Gastroesophageal sphincter (tissue), 4 donors: ENCODE data around the gene CCL22. TPM values are rescaled to one million over a fixed set of nuclear protein-coding genes. Genes with fewer than 3 reads are reported as not detected.

Experiments used
- ATAC-seq: fragments of 150-250 bp; one replicate; pipeline ENCODE4 v1.9.1; 2016; ENCODE audit warnings: mild to moderate bottlenecking, moderate library complexity
- H3K27ac ChIP-seq, 4 donors: fragments of 200-600 bp; sonication (generic) in 3 of 4; 1 replicate in 3 of 4; 2 replicates in 1 of 4; pipeline ENCODE4 v1.5.1; 2016 to 2019
- H3K27me3 ChIP-seq: fragments of 200-600 bp; sonication (generic); one replicate; pipeline ENCODE4 v1.5.1; 2019
- H3K36me3 ChIP-seq, 2 donors: fragments of 200-600 bp; sonication (generic); one replicate each; pipeline ENCODE4 v1.5.1; 2019; ENCODE audit warnings: control low read depth in 1 of 2
- H3K4me1 ChIP-seq, 3 donors: fragments of 200-600 bp; sonication (generic); 1 replicate in 2 of 3; 2 replicates in 1 of 3; pipeline ENCODE4 v1.5.1; 2016 to 2019; ENCODE audit warnings: control low read depth in 2 of 3
- H3K4me3 ChIP-seq, 2 donors: fragments of 200-600 bp; sonication (generic); one replicate each; pipeline ENCODE4 v1.5.1; 2019; ENCODE audit warnings: mild to moderate bottlenecking in 1 of 2, moderate library complexity in 1 of 2
- H3K9me3 ChIP-seq, 3 donors: fragments of 200-600 bp; sonication (generic); one replicate each; pipeline ENCODE4 v1.5.1; 2017 to 2019; ENCODE audit warnings: control low read depth in 2 of 3
- EP300 ChIP-seq: sonication (generic); formaldehyde crosslinking; IDR thresholded peaks from one replicate; pipeline ENCODE4 v1.6.1; 2017; ENCODE audit warnings: antibody characterized with exemption, mild to moderate bottlenecking
- POLR2A ChIP-seq, 2 donors: fragments of 450-650 bp; IDR thresholded peaks; one replicate each; pipeline ENCODE4 v1.6.1; 2017; ENCODE audit warnings: antibody characterized with exemption in 2 of 2, mild to moderate bottlenecking in 2 of 2, moderate library complexity in 1 of 2
- POLR2AphosphoS5 ChIP-seq: sonication (generic); formaldehyde crosslinking; IDR thresholded peaks from one replicate; pipeline ENCODE4 v1.6.1; 2017; ENCODE audit warnings: antibody characterized with exemption
- WGBS, 2 donors: methylation state at CpG; one replicate each; pipeline ENCODE4 v1.1.5; 2018; ENCODE audit warnings: low coverage in 1 of 2; 5-methylcytosine and 5-hydroxymethylcytosine counted together
- total RNA-seq, 4 donors: library from RNA; depleted of rRNA; stranded (reverse); fragments of >200 nt; gene quantifications; one replicate each; pipeline ENCODE4 v1.1.0, GENCODE V29; 2016
- TF ChIP-seq, protein P1 (sequence below), 4 experiments: fragments of 200-600 bp in 2 of 4; fragments of 450-650 bp in 2 of 4; sonication (generic) in 1 of 4; IDR thresholded peaks; one replicate each; pipeline ENCODE4 v1.5.1; 2017 to 2019; ENCODE audit warnings: antibody characterized with exemption in 4 of 4, mild to moderate bottlenecking in 2 of 4, moderate library complexity in 2 of 4

CCL22 gene
- total RNA-seq, 4 donors from 2014 or later = not detected

DNA sequence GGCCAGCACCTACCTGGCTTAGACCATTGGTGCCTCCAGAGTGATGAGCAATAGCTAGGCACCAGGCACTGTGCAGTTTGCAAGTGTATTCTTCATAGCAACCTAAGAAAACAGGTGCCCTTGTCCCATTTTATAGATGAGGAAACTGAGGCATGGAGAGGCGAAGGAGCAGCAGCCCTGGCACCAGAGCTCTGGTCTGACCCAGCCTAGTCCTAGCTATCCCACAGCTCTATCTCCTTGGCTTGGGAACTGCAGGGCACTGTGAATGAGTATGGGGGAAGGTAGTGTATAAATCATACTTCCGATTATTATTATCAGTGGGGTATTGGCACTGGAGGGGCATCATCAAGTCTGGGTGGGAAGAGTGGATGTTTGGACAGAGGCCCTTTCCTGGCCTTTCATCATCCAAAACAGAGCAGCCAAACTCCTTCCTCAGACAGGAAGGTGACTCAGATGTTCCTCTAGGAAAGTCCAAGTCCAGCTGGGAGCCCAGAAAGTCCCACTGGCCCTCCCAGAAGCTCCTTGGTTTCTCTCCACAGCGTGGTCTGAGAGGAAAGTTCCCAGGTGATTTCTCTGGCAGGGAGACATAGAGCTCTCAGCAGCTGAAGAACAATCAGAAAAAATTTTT is 42.1 kb upstream of the CCL22 start:
- WGBS, 2 donors = 48% methylated on average over 2 of the region's 3 CpGs
- ATAC-seq = peak; percentile 89
- peak overlapping the region; percentile 45 to 79 (median 70) for H3K27ac ChIP-seq

DNA sequence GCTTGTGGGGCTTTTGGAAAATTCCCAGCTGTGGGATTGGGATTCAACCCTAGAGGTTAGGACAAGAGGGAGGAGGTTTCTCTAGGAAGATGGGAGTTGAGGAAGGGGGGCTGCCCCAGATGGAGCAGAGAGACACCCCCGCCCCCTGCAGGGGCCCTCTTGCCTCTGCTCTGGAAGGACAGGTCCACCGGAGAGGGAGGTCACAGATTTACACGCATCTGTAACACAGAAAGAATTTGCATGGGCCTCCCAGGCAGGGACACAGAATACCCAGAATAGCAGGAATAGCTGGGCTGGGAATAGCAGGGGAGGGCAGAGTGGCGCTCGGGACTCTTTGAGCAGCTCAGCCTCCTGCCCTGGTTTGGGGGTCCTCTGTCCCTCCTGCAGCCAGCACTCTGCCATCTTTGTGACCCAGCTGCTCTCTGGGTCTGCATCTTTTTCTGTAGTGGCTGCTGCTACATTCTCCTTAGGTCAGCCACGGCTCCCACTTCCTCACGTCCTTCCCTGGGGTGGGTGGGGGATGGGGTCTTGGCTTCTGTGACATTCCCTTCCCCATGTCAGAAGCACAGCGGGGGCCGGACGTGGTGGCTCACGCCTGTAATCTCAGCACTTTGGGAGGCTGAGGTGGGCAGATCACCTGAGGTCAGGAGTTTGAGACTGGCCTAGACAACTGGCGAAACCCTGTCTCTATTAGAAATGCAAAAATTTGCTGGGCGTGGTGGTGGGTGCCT is 40.2 kb upstream of the CCL22 start:
- Histone ChIP-seq H3K27me3 (no peaks in the 10 kb centered on the region), H3K4me3 (no peak overlapping the region), H3K27ac (peak overlapping the region in 2 of 4 donors; percentile 35 to 47), H3K9me3 (no peaks in the 10 kb centered on the region), H3K4me1 (peaks cover 0 to 44% (median 21%) of the 10 kb centered on the region in 3 donors), H3K36me3 (no peaks in the 10 kb centered on the region)
- ATAC-seq = peak; percentile 28
- 43% methylated on average over 5 of the region's 13 CpGs; no CpG with 5 or more reads in 1 of the 2 donors for WGBS, 2 donors
- no peak for TF ChIP-seq POLR2A (IDR thresholded peaks at IDR 0.05)
- TF ChIP-seq, protein P1, sequence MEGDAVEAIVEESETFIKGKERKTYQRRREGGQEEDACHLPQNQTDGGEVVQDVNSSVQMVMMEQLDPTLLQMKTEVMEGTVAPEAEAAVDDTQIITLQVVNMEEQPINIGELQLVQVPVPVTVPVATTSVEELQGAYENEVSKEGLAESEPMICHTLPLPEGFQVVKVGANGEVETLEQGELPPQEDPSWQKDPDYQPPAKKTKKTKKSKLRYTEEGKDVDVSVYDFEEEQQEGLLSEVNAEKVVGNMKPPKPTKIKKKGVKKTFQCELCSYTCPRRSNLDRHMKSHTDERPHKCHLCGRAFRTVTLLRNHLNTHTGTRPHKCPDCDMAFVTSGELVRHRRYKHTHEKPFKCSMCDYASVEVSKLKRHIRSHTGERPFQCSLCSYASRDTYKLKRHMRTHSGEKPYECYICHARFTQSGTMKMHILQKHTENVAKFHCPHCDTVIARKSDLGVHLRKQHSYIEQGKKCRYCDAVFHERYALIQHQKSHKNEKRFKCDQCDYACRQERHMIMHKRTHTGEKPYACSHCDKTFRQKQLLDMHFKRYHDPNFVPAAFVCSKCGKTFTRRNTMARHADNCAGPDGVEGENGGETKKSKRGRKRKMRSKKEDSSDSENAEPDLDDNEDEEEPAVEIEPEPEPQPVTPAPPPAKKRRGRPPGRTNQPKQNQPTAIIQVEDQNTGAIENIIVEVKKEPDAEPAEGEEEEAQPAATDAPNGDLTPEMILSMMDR (IDR thresholded peaks at IDR 0.05) = no peak
- TF ChIP-seq EP300 = no peak
- no peak for TF ChIP-seq POLR2AphosphoS5

More for the DNA sequence above, 42.1 kb upstream of the CCL22 start:
- Histone ChIP-seq H3K36me3 (no peaks in the 10 kb centered on the region), H3K4me3 (no peak overlapping the region), H3K9me3 (no peaks in the 10 kb centered on the region), H3K4me1 (peaks cover 0 to 44% (median 21%) of the 10 kb centered on the region in 3 donors), H3K27me3 (no peaks in the 10 kb centered on the region)
- TF ChIP-seq POLR2AphosphoS5 (peak; percentile 59), EP300 (no peak)
- TF ChIP-seq, protein P1 (IDR thresholded peaks at IDR 0.05) = no peak

- Histone ChIP-seq H3K27me3 (no peaks in the 10 kb centered on the region), H3K36me3 (no peaks in the 10 kb centered on the region), H3K4me1 (peaks cover 0 to 35% (median 21%) of the 10 kb centered on the region in 3 donors), H3K4me3 (no peak overlapping the region), H3K27ac (no peak overlapping the region), H3K9me3 (no peaks in the 10 kb centered on the region)
- TF ChIP-seq POLR2AphosphoS5 (no peak), EP300 (no peak), POLR2A (IDR thresholded peaks at IDR 0.05) (no peak)
- TF ChIP-seq, protein P1 (IDR thresholded peaks at IDR 0.05) = no peak
- no peak for ATAC-seq
- WGBS, 2 donors = 77 to 79% methylated on average over 2 of the region's 2 CpGs
These were observed 38.9 kb upstream of the CCL22 start for GRCh38 chr16:57319646-57320045.

DNA sequence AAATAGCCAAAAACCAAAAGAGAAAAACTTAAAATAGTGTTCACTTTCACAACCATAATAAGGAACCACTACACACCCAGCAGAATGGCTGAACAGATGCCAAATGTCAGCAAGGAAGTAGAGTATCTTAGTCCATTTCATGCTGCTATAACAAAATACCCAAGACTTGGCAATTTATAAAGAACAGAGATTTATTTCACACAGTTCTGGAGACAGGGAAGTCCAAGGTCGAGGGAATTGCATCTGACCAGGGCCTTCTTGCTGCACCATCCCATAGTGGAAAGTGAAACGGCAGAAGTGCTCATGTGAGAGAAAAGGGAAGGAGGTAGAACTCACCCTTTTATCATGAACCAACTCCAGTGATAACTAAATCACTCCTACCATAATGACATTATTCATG is 33.8 kb upstream of the CCL22 start:
- no peaks in the 10 kb centered on the region for H3K4me1 ChIP-seq
- no peak for TF ChIP-seq POLR2AphosphoS5
- TF ChIP-seq, protein P1 (IDR thresholded peaks at IDR 0.05) = no peak
- no peak for TF ChIP-seq POLR2A (IDR thresholded peaks at IDR 0.05)
- no peaks in the 10 kb centered on the region for H3K27me3 ChIP-seq
- no peak overlapping the region for H3K4me3 ChIP-seq
- WGBS, 2 donors = 67% methylated on average over 2 of the region's 2 CpGs; no CpG with 5 or more reads in 1 of the 2 donors
- no peak overlapping the region for H3K27ac ChIP-seq
- H3K36me3 ChIP-seq = no peaks in the 10 kb centered on the region
- no peak for ATAC-seq
- no peaks in the 10 kb centered on the region for H3K9me3 ChIP-seq

GRCh38 chr16:57325458-57325857 is 33.1 kb upstream of the CCL22 start:
- Histone ChIP-seq H3K36me3 (no peaks in the 10 kb centered on the region), H3K9me3 (no peaks in the 10 kb centered on the region), H3K27me3 (no peaks in the 10 kb centered on the region), H3K4me1 (no peaks in the 10 kb centered on the region), H3K27ac (no peak overlapping the region), H3K4me3 (no peak overlapping the region)
- TF ChIP-seq POLR2A (IDR thresholded peaks at IDR 0.05) (no peak), EP300 (no peak), POLR2AphosphoS5 (no peak)
- TF ChIP-seq, protein P1 (IDR thresholded peaks at IDR 0.05) = no peak
- 55% methylated on average over 1 of the region's 1 CpG for WGBS, 2 donors
- ATAC-seq = no peak
